ENCODE measurements around the gene GCGR. TPM values are rescaled to one million over a fixed set of nuclear protein-coding genes. Genes with fewer than 3 reads are reported as not detected.
A peak's percentile ranks its signal among the peaks of the same experiment; 100 is the strongest.
"Not testable (repeated sequence)": the region's sequence is repeated elsewhere in the genome, so short reads cannot be mapped to it uniquely, and the experiment has no call there.

The GCGR gene
- total and polyA plus RNA-seq, 2 donors from 2014 or later: 9.3 to 37.2 TPM

DNA sequence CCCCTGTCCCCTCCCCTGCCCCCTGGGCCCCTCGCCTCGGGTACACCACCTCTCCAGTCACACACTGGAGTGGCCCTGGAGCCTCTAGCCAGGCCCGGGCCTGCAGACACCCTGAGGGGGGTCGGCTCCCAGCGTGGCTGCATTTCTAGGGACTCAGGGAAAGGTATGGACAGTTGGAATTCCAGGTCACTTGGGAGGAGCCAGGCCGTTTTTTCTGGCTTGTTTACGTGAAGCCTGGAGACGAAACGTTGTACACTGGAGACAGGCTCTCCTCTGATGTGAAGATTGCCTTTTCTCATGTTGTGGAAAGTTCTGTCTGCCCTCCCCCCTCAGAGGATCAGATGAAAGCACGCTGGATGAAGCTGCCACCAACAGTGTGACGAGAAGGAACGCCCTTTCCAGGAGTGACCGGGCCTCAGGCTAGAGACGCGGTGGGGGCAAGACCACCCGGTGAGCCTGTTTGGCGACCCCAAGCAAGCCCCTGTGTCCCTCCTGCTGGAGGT, 34.9 kb downstream of the GCGR start:
- FAIRE-seq (no peak), DNase-seq (peak in 3 of 5 donors; percentile 44 to 63 (median 47))
- H3K9ac ChIP-seq (ENCODE audit: low read length in 3 of 3): no peak overlapping the region

DNA sequence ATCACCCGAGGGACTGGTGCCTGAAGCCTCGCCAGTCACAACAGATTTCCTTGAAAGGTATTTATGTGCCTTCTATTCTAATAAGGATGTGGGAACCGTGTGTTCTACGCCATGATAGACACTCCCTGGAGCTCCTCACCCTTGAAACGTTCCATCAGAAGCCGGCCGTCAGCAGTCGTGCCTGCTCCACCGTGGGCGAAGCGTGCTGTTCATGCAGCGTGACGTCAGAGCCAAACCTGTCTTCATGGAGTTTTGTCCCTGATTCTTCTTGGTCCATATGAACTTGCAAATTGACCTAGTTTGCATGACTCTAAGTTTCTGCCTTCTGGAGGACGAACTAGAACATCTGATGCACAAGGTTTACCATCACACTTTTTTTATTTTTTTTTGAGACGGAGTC, 35.4 kb downstream of the GCGR start:
- Histone ChIP-seq H3K27ac (ENCODE audit: low read depth in 2 of 2, low read length in 2 of 2) (no peak overlapping the region), H3K36me3 (ENCODE audit: control insufficient read depth in 2 of 3, insufficient read depth in 3 of 3, low read length in 3 of 3) (peaks cover 0 to 10% (median 2%) of the 10 kb centered on the region in 3 donors), H3K4me3 (ENCODE audit: low read length in 3 of 3) (no peak overlapping the region), H3K27me3 (ENCODE audit: control insufficient read depth, insufficient read depth, low read length) (no peaks in the 10 kb centered on the region), H3K9ac (ENCODE audit: low read length in 3 of 3) (no peak overlapping the region), H3K9me3 (ENCODE audit: control insufficient read depth in 2 of 3, insufficient read depth in 1 of 3, low read length in 3 of 3) (no peaks in the 10 kb centered on the region), H3K4me1 (ENCODE audit: control insufficient read depth in 2 of 3, insufficient read depth in 2 of 3, low read depth in 1 of 3, low read length in 3 of 3) (peaks cover 0 to 3% (median 0%) of the 10 kb centered on the region in 3 donors)
- intact Hi-C loops (cut with DNase I): no loop called here
- TF ChIP-seq, protein P1, sequence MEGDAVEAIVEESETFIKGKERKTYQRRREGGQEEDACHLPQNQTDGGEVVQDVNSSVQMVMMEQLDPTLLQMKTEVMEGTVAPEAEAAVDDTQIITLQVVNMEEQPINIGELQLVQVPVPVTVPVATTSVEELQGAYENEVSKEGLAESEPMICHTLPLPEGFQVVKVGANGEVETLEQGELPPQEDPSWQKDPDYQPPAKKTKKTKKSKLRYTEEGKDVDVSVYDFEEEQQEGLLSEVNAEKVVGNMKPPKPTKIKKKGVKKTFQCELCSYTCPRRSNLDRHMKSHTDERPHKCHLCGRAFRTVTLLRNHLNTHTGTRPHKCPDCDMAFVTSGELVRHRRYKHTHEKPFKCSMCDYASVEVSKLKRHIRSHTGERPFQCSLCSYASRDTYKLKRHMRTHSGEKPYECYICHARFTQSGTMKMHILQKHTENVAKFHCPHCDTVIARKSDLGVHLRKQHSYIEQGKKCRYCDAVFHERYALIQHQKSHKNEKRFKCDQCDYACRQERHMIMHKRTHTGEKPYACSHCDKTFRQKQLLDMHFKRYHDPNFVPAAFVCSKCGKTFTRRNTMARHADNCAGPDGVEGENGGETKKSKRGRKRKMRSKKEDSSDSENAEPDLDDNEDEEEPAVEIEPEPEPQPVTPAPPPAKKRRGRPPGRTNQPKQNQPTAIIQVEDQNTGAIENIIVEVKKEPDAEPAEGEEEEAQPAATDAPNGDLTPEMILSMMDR (IDR thresholded peaks at IDR 0.05; ENCODE audit: borderline replicate concordance, extremely low read depth, insufficient read depth): no peak
- peak in 3 of 5 donors; percentile 17 to 41 (median 28) for DNase-seq
- no peak for FAIRE-seq

More for the DNA sequence above, 34.9 kb downstream of the GCGR start:
- Histone ChIP-seq H3K27ac (ENCODE audit: low read depth in 2 of 2, low read length in 2 of 2) (no peak overlapping the region), H3K27me3 (ENCODE audit: control insufficient read depth, insufficient read depth, low read length) (no peaks in the 10 kb centered on the region), H3K9me3 (ENCODE audit: control insufficient read depth in 2 of 3, insufficient read depth in 1 of 3, low read length in 3 of 3) (no peaks in the 10 kb centered on the region), H3K4me1 (ENCODE audit: control insufficient read depth in 2 of 3, insufficient read depth in 2 of 3, low read depth in 1 of 3, low read length in 3 of 3) (peaks cover 0 to 3% (median 0%) of the 10 kb centered on the region in 3 donors), H3K4me3 (ENCODE audit: low read length in 3 of 3) (no peak overlapping the region), H3K36me3 (ENCODE audit: control insufficient read depth in 2 of 3, insufficient read depth in 3 of 3, low read length in 3 of 3) (peaks cover 0 to 9% (median 0%) of the 10 kb centered on the region in 3 donors)
- intact Hi-C loops (cut with DNase I): no loop called here
- TF ChIP-seq, protein P1 (IDR thresholded peaks at IDR 0.05; ENCODE audit: borderline replicate concordance, extremely low read depth, insufficient read depth): no peak

DNA sequence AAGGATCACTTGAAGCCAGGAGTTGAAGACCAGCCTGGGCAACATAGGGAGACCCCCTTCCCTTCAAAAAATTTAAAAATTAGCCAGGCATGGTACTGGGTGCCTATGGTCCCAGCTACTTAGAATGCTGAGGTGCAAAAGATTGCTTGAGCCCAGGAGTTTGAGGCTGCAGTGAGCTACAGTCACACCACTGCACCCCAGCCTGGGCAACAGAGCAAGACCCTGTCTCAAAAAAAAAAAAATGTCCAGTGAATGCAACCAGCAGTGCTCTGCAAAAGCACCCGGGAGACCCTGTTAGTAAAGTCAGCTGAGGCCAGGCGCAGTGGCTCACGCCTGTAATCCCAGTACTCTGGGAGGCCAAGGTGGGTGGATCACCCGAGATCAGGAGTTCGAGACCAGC, 36.1 kb downstream of the GCGR start:
- H3K4me1 ChIP-seq (ENCODE audit: control insufficient read depth in 2 of 3, insufficient read depth in 2 of 3, low read depth in 1 of 3, low read length in 3 of 3): not testable (repeated sequence)

DNA sequence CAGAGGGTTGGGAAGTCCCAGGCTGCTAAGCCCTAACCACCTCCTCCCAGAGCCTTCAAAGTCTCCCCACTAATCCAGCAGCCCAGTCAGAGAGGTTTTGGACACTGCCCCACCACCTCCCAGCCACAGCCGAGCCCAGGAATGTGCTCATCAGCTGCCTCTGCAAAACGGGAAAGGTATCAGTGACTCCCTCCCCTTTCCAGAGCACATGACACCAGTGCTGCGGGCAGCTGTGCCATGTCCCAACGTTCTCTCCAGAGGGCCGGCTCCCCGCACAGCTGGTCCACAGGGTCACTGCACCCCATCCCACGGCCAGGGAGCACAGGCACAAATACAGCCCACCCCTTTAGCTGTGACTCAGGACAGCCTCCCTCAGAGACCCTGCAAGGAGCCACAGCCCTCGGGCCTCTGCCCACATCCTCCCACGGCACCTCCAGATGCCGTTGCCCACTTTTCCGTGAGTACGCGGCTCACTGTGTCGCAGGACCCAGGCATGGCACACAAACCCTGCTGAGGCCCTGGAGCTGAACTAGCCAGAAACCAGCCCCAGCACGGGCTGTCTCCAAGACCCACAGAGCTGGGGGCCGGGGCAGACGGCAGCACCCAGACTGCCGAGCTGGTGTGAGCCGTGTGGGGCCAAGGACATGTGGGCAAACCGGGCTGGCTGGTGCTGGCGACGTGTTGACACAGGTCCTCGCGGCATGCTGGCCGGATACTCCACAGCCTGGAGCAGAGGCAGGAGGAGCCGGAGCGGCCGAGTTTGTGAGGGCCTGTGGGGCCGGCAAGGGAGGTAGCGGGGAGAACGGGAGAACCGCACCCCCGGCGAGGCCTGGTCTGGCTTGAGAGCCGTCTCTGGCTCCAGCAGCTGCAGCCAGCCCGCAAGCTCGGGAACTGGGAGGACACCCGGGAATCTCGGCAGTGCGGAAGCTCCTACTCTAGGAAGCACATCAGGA, 37.2 kb downstream of the GCGR start:
- Histone ChIP-seq H3K4me3 (ENCODE audit: low read length in 3 of 3) (no peak overlapping the region), H3K27ac (ENCODE audit: low read depth in 2 of 2, low read length in 2 of 2) (no peak overlapping the region), H3K27me3 (ENCODE audit: control insufficient read depth, insufficient read depth, low read length) (no peaks in the 10 kb centered on the region), H3K36me3 (ENCODE audit: control insufficient read depth in 2 of 3, insufficient read depth in 3 of 3, low read length in 3 of 3) (peaks cover 0 to 24% (median 9%) of the 10 kb centered on the region in 3 donors), H3K9ac (ENCODE audit: low read length in 3 of 3) (no peak overlapping the region), H3K9me3 (ENCODE audit: control insufficient read depth in 2 of 3, insufficient read depth in 1 of 3, low read length in 3 of 3) (no peaks in the 10 kb centered on the region), H3K4me1 (ENCODE audit: control insufficient read depth in 2 of 3, insufficient read depth in 2 of 3, low read depth in 1 of 3, low read length in 3 of 3) (no peaks in the 10 kb centered on the region)
- FAIRE-seq: no peak
- DNase-seq: peak in 4 of 5 donors; percentile 34 to 69 (median 42)
- TF ChIP-seq, protein P1 (IDR thresholded peaks at IDR 0.05; ENCODE audit: borderline replicate concordance, extremely low read depth, insufficient read depth): no peak
- intact Hi-C loops (cut with DNase I): no loop called here

More for the DNA sequence above, 36.1 kb downstream of the GCGR start:
- H3K9me3 ChIP-seq (ENCODE audit: control insufficient read depth in 2 of 3, insufficient read depth in 1 of 3, low read length in 3 of 3); DNase-seq; H3K4me3 ChIP-seq (ENCODE audit: low read length in 3 of 3); FAIRE-seq; intact Hi-C loops (cut with DNase I); H3K27ac ChIP-seq (ENCODE audit: low read depth in 2 of 2, low read length in 2 of 2); H3K9ac ChIP-seq (ENCODE audit: low read length in 3 of 3); H3K27me3 ChIP-seq (ENCODE audit: control insufficient read depth, insufficient read depth, low read length): not testable (repeated sequence)
- peaks cover 0 to 16% (median 4%) of the 10 kb centered on the region in 3 donors for H3K36me3 ChIP-seq (ENCODE audit: control insufficient read depth in 2 of 3, insufficient read depth in 3 of 3, low read length in 3 of 3)

Data from kidney (tissue), 14 donors.